ENCODE data around the gene IRS1.
A peak's percentile ranks its signal among the peaks of the same experiment; 100 is the strongest.

The IRS1 gene

GRCh38 chr2:226797289-226797988 is 2.2 kb downstream of the IRS1 start:
- peak overlapping the region; percentile 70; the same call in 1 of the 2 replicates for H3K27ac ChIP-seq

GRCh38 chr2:226796840-226797288 is 2.8 kb downstream of the IRS1 start:
- peak overlapping the region; percentile 70 for H3K27ac ChIP-seq
- TF ChIP-seq ZFX (IDR thresholded peaks at IDR 0.05) (no peak), CTCF (conservative IDR thresholded peaks at IDR 0.05) (peak; percentile 7; the same call in 1 of the 2 replicates)

More at GRCh38 chr2:226797289-226797988, 2.2 kb downstream of the IRS1 start:
- TF ChIP-seq ZFX (IDR thresholded peaks at IDR 0.05) (no peak), CTCF (conservative IDR thresholded peaks at IDR 0.05) (no peak)

- TF ChIP-seq ZFX (IDR thresholded peaks at IDR 0.05) (no peak), CTCF (conservative IDR thresholded peaks at IDR 0.05) (no peak)
- H3K27ac ChIP-seq = peak overlapping the region; percentile 70
Measured at GRCh38 chr2:226796012-226796839, 3.4 kb downstream of the IRS1 start.

- no peak for TF ChIP-seq CTCF (conservative IDR thresholded peaks at IDR 0.05)
- TF ChIP-seq ZFX (IDR thresholded peaks at IDR 0.05) = no peak
- peak overlapping the region; percentile 70 for H3K27ac ChIP-seq
Measured at GRCh38 chr2:226795281-226796011, 4.2 kb downstream of the IRS1 start.

GRCh38 chr2:226794751-226795171 is 4.9 kb downstream of the IRS1 start:
- H3K27ac ChIP-seq = peak overlapping the region; percentile 70
- no peak for TF ChIP-seq CTCF (conservative IDR thresholded peaks at IDR 0.05)
- no peak for TF ChIP-seq ZFX (IDR thresholded peaks at IDR 0.05)

- TF ChIP-seq CTCF (conservative IDR thresholded peaks at IDR 0.05) = no peak
- TF ChIP-seq ZFX (IDR thresholded peaks at IDR 0.05) = no peak
- H3K27ac ChIP-seq = peak overlapping the region; percentile 70; the same call in 1 of the 2 replicates
Measured at GRCh38 chr2:226794196-226794661, 5.4 kb downstream of the IRS1 start.

Measured in C4-2B (cell line).